Measurements from ENCODE around the gene AEBP2.

DNA sequence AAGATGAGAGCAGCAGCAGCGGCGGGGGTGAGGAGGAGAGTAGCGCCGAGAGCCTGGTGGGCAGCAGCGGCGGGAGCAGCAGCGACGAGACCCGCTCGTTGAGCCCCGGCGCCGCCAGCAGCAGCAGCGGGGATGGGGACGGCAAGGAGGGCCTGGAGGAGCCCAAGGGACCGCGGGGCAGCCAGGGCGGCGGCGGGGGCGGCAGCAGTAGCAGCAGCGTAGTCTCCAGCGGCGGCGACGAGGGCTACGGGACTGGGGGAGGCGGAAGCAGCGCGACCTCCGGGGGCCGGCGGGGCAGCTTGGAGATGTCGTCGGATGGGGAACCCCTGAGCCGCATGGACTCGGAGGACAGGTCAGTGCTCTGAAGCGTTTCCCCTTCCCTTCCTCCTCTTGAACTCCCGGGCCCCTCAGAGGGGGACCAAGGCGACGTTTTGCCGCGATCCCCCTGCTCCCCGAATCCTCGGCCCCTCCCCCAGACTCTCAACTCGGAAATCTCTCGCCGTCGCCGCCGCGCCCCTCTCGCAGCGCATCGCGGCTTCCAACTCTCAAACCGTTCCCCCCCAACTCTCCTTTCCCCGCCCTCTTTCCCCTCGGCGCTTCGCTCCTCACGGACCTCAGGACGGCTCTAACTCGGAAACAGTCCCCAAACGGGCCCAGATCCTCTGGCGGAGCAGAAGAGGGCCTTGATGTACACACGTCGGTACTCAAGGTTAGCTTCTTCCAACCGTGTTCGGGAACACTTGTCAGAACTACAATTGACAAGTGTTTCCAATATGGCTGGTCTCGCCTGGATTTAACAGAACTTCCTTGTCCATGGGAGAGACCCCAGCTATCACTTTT, 947 bp downstream of the AEBP2 start:
- TF ChIP-seq CTCF (IDR thresholded peaks at IDR 0.05) (no peak), POLR2A (IDR thresholded peaks at IDR 0.05) (no peak)
